PC-3 (cell line): ENCODE measurements around the gene NECAP2.
"Not testable (repeated sequence)": the region's sequence is repeated elsewhere in the genome, so short reads cannot be mapped to it uniquely, and the experiment has no call there.

Experiments
- CTCF ChIP-seq: fragments of 300-600 bp; sonication (generic); conservative IDR thresholded peaks from 2 replicates; pipeline ENCODE4 v1.5.1; 2017; ENCODE audit warnings: antibody characterized with exemption, low read depth, mild to moderate bottlenecking, low read length
- EZH2 ChIP-seq: fragments of 300-600 bp; sonication (generic); IDR thresholded peaks from one replicate; pipeline ENCODE4 v1.6.1; 2017; ENCODE audit warnings: antibody characterized with exemption, mild to moderate bottlenecking, low read length; ENCODE audit not compliant: unreplicated experiment

DNA sequence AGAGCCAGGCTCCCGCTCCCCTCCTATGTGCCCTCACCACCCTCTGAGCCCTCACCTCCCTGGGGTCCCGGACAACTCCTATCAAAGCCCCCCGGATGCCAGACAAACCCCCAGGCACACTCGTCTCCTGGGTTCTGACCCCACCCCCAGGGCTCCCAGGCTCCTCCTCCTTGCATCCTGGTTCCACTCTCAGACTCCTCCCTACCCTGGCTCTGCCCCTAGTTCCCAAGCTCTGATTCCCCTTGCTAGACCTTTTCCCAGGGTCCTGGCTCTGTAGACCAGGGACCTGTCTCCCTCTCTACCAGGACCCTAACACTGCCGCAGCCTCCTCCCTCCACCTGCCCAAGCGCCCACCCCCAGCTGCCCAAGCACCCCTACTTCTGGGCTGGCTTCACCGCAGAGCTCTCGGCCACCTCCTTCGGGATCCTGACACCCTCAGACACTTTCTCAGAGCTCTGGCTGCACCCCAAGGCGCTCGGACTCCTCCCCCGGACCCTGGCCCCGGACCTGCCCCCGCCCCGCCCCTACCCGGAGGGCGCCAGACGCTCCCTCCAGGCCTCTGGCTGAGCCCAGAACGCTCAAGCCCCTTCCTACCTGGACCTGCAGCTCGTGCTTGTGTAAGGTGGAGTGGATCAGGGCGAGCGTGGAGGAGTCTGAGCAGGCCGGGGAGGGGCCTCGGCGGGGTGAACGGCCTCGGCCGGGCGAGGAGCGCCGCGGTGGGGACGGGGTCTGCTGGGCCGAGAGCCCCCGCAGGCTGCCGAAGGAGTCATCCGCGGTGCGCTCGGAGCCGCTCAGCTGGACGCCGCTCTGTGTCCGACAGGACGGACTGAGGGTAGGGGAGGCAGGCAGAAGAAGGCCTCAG lies 43.3 kb downstream of the NECAP2 start:
- not testable (repeated sequence) for TF ChIP-seq CTCF, EZH2
